ENCODE data around the gene C19orf25.
"Not testable (repeated sequence)": the region's sequence is repeated elsewhere in the genome, so short reads cannot be mapped to it uniquely, and the experiment has no call there.

Gene C19orf25

DNA sequence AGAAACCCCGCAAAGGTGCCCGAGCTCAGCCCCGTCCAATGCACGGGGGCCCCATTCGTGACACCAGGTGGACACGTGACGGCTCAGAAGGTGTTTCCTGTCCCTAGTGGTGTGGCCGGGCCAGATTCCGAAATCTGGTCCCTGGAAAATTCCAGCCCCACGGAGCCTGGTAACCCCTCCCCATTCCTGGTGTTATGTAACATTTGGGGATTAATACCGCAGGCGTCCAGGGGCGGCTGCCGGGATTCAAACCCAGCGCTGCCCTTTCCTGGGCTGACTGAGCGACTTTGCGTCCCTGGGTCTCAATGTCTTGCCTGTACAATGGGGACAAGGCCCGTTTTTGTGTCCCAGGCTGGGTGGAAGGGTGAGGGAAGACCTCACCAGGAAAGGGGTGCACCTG lies 43.8 kb upstream of the C19orf25 start:
- TF ChIP-seq TOX (CRISPR knock-in tag; IDR thresholded peaks at IDR 0.05; ENCODE audit: borderline replicate concordance) (no peak), ZNF8 (CRISPR knock-in tag; IDR thresholded peaks at IDR 0.05) (no peak)
- ATAC-seq = no peak

DNA sequence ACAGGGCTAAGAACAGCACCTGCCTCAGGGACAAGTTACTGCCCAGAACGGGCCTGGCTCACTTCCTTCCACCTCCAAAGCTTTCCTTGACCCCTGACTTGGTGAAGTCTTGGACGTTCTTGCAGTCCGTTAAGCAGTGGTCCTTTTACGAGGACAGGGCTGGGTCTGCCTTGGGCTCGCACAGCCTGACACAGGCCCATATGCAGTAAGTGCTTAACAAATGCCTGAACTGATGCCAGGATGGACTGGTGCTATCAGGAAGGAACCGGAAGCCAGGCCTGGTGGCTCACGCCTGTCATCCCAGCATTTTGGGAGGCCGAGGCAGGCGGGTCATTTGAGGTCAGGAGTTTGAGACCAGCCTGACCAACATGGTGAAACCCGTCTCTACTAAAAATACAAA lies 43.0 kb upstream of the C19orf25 start:
- TF ChIP-seq TCF4 (CRISPR knock-in tag; IDR thresholded peaks at IDR 0.05; ENCODE audit: borderline replicate concordance) = no peak
- no peak for TF ChIP-seq PPARA (CRISPR knock-in tag; IDR thresholded peaks at IDR 0.05; ENCODE audit: borderline replicate concordance)
- TF ChIP-seq SNAI2 (CRISPR knock-in tag; IDR thresholded peaks at IDR 0.05) = no peak
- no peak for TF ChIP-seq ZC3H10 (CRISPR knock-in tag; IDR thresholded peaks at IDR 0.05)
- no peak for TF ChIP-seq ISL1 (CRISPR knock-in tag; IDR thresholded peaks at IDR 0.05)
- TF ChIP-seq, protein P1, sequence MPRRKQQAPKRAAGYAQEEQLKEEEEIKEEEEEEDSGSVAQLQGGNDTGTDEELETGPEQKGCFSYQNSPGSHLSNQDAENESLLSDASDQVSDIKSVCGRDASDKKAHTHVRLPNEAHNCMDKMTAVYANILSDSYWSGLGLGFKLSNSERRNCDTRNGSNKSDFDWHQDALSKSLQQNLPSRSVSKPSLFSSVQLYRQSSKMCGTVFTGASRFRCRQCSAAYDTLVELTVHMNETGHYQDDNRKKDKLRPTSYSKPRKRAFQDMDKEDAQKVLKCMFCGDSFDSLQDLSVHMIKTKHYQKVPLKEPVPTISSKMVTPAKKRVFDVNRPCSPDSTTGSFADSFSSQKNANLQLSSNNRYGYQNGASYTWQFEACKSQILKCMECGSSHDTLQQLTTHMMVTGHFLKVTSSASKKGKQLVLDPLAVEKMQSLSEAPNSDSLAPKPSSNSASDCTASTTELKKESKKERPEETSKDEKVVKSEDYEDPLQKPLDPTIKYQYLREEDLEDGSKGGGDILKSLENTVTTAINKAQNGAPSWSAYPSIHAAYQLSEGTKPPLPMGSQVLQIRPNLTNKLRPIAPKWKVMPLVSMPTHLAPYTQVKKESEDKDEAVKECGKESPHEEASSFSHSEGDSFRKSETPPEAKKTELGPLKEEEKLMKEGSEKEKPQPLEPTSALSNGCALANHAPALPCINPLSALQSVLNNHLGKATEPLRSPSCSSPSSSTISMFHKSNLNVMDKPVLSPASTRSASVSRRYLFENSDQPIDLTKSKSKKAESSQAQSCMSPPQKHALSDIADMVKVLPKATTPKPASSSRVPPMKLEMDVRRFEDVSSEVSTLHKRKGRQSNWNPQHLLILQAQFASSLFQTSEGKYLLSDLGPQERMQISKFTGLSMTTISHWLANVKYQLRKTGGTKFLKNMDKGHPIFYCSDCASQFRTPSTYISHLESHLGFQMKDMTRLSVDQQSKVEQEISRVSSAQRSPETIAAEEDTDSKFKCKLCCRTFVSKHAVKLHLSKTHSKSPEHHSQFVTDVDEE (CRISPR knock-in tag; IDR thresholded peaks at IDR 0.05) = no peak
- TF ChIP-seq ARNTL (CRISPR knock-in tag; IDR thresholded peaks at IDR 0.05; ENCODE audit: borderline replicate concordance, low read depth) = no peak
- no peak for TF ChIP-seq ZNF565 (CRISPR knock-in tag; conservative IDR thresholded peaks at IDR 0.05; ENCODE audit: low read depth)
- TF ChIP-seq OSR1 (CRISPR knock-in tag; IDR thresholded peaks at IDR 0.05) = no peak
- TF ChIP-seq, protein P2, sequence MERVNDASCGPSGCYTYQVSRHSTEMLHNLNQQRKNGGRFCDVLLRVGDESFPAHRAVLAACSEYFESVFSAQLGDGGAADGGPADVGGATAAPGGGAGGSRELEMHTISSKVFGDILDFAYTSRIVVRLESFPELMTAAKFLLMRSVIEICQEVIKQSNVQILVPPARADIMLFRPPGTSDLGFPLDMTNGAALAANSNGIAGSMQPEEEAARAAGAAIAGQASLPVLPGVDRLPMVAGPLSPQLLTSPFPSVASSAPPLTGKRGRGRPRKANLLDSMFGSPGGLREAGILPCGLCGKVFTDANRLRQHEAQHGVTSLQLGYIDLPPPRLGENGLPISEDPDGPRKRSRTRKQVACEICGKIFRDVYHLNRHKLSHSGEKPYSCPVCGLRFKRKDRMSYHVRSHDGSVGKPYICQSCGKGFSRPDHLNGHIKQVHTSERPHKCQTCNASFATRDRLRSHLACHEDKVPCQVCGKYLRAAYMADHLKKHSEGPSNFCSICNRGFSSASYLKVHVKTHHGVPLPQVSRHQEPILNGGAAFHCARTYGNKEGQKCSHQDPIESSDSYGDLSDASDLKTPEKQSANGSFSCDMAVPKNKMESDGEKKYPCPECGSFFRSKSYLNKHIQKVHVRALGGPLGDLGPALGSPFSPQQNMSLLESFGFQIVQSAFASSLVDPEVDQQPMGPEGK (CRISPR knock-in tag; IDR thresholded peaks at IDR 0.05; ENCODE audit: borderline replicate concordance) = no peak
- no peak for ATAC-seq

DNA sequence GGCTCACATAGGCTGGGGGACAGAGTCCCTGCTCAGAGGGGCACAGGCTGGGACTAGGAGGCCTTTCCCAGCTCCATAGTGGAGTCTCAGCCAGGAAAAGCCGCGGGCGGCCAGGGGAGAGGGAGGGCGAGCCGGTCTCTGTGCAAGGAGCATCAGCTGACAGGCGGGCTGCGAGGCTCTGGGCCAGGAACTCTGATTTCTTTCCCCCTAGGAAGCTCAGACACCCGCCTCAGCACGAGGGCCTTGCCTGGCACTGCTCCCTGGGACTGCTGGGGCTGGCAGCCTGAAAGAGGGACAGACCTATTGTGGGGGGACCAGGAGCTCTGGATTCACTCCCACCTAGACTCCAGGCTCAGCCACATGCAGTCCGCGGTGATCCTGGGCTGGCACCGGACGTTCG lies 42.6 kb upstream of the C19orf25 start:
- no peak for ATAC-seq
- no peak for TF ChIP-seq ZC3H10 (CRISPR knock-in tag; IDR thresholded peaks at IDR 0.05)

DNA sequence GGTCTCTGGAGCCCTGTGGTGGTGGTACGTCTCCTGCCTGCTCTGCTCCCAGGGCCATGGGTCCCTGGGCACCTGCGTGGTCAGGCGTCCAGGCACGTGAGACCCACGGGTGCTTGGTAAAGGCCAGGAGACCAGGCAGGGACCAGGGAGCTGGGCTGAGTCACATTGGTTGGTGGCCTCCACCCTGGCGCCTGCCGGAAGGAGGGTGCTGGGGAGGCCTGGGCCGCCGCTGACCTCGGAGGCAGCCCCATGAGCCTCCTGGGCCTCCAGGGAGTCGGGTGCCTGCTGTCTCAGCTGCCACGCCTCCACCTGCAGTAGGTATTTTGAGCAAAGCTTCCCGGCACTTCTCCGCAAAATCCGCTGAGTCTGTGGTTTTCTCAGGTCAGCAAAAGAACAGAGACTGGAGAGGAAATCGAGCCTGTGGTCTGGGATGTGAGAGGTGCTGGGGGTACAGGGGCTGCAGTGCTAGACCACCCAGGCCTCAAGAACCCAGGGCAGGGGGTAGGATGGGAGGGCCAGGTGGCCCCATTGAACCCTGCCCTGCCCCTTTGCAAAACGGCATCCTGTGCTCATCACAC lies 41.3 kb upstream of the C19orf25 start:
- ATAC-seq = no peak

DNA sequence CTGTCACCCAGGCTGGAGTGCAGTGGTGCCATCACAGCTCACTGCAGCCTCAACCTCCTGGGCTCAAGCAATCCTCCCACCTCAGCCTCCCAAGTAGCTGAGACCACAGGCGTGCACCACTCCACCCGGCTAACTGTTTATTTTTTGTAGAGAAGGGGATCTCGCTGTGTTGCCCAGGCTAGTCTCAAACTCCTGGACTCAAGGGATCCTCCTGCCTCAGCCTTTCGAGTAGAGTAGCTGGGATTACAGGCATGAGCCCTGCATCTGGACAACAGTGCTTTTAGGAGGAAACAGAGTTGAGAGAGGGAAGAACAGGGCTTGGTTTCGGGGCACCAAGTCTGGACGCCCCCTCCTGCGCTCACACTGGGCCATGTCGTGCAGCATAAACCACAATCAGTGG lies 40.8 kb upstream of the C19orf25 start:
- not testable (repeated sequence) for ATAC-seq

More for the DNA sequence above, 41.3 kb upstream of the C19orf25 start:
- TF ChIP-seq, protein P2 (CRISPR knock-in tag; IDR thresholded peaks at IDR 0.05; ENCODE audit: borderline replicate concordance) = no peak
- TF ChIP-seq OSR1 (CRISPR knock-in tag; IDR thresholded peaks at IDR 0.05) (no peak), ZNF8 (CRISPR knock-in tag; IDR thresholded peaks at IDR 0.05) (no peak), PPARA (CRISPR knock-in tag; IDR thresholded peaks at IDR 0.05; ENCODE audit: borderline replicate concordance) (no peak), SNAI2 (CRISPR knock-in tag; IDR thresholded peaks at IDR 0.05) (no peak), BACH2 (CRISPR knock-in tag; IDR thresholded peaks at IDR 0.05; ENCODE audit: borderline replicate concordance) (no peak), GLIS3 (CRISPR knock-in tag; IDR thresholded peaks at IDR 0.05) (no peak), ZFP3 (CRISPR knock-in tag; IDR thresholded peaks at IDR 0.05) (no peak), RARB (CRISPR knock-in tag; IDR thresholded peaks at IDR 0.05) (no peak)
- TF ChIP-seq, protein P3, sequence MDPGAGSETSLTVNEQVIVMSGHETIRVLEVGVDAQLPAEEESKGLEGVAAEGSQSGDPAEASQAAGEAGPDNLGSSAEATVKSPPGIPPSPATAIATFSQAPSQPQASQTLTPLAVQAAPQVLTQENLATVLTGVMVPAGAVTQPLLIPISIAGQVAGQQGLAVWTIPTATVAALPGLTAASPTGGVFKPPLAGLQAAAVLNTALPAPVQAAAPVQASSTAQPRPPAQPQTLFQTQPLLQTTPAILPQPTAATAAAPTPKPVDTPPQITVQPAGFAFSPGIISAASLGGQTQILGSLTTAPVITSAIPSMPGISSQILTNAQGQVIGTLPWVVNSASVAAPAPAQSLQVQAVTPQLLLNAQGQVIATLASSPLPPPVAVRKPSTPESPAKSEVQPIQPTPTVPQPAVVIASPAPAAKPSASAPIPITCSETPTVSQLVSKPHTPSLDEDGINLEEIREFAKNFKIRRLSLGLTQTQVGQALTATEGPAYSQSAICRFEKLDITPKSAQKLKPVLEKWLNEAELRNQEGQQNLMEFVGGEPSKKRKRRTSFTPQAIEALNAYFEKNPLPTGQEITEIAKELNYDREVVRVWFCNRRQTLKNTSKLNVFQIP (CRISPR knock-in tag; IDR thresholded peaks at IDR 0.05; ENCODE audit: borderline replicate concordance, low read depth) = no peak
- TF ChIP-seq, protein P4, sequence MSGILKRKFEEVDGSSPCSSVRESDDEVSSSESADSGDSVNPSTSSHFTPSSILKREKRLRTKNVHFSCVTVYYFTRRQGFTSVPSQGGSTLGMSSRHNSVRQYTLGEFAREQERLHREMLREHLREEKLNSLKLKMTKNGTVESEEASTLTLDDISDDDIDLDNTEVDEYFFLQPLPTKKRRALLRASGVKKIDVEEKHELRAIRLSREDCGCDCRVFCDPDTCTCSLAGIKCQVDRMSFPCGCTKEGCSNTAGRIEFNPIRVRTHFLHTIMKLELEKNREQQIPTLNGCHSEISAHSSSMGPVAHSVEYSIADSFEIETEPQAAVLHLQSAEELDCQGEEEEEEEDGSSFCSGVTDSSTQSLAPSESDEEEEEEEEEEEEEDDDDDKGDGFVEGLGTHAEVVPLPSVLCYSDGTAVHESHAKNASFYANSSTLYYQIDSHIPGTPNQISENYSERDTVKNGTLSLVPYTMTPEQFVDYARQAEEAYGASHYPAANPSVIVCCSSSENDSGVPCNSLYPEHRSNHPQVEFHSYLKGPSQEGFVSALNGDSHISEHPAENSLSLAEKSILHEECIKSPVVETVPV (CRISPR knock-in tag; IDR thresholded peaks at IDR 0.05) = no peak
- TF ChIP-seq, protein P1 (CRISPR knock-in tag; IDR thresholded peaks at IDR 0.05) = no peak

Data from SK-N-SH treated with all-trans-retinoic acid at 6 μM for 48 hours (cell line).